Activated CD8-positive, alpha-beta memory T cell treated with anti-CD3 and anti-CD28 coated beads, Interleukin-2, amount 50 U/mL, for 48 hours (primary cell): ENCODE measurements around the gene NME5.
"Not testable (repeated sequence)": the region's sequence is repeated elsewhere in the genome, so short reads cannot be mapped to it uniquely, and the experiment has no call there.

ENCODE experiments used
- DNase-seq: peaks from one replicate; pipeline ENCODE4 v3.0.0-alpha.2; 2020

The NME5 gene

GRCh38 chr5:138077064-138077696 is 62.0 kb downstream of the NME5 start:
- DNase-seq = peak; percentile 58

DNA sequence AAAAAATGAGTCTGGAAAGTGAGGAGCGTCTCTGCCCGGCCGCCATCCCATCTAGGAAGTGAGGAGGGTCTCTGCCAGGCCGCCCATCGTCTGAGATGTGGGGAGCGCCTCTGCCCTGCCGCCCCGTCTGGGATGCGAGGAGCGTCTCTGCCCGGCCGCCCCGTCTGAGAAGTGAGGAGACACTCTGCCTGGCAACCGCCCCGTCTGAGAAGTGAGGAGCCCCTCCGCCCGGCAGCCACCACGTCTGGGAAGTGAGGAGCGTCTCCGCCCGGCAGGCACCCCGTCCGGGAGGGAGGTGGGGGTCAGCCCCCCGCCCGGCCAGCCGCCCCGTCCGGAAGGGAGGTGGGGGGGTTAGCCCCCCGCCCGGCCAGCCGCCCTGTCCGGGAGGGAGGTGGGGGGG is 69.2 kb downstream of the NME5 start:
- DNase-seq = not testable (repeated sequence)

DNA sequence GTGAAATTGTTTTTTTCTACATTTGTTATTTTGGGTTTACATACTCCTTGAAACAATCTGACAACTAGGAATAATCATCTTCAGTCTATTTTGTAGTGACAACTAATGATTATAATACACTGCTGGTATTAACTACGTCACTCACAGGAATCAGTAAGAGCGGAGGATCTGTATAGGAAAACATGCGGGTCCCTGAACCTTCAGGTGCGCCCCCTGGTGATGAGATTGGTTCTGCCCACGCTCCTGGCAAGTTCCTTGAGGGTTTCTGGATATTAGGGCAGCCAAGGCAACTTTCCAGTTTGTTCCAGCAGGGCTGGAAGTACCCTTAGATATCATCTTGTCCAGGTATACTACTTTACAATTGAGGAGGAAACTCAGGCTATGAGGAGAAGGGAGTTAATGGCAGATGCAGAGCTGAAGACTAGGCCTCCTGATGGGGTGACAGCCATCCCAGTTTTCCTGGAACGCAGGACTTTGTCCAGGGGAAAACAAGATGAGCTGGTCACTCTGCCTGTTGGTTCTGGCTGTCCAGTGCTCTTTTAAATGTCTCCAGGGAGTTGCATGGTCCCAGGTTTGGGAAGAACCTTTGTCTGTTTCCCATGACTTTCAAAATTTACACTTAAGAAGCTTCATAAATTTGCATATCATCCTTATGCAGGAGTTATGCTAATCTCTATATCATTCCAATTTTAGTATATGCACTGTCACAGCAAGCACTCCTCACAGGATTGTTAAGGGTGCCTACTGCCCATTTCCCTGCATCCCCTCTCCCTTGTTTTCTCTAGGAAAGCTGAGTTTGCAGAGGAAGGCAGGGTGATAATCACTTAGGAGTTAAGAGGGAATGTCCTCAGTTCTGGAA is 70.3 kb downstream of the NME5 start:
- peak; percentile 87 for DNase-seq

DNA sequence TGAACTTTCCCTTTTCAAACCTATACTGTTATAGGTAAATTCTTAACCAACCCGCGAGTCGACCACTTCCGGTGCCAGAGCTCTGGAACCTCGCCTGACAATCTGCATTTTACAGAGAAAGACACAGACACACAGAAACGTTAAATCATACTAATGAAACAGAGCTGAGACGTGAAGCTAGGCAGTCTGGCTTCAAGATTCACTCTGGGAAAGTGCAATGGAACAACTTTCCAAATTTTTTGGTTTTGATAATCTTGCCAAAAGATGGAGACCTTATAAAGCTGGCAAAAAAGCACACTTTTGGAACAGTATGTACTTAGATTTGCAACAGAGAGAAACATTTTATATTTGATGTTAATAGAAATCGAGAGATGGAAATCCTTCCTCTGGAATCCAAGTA is 71.3 kb downstream of the NME5 start:
- DNase-seq = no peak
